ENCODE results near the gene NFASC. TPM values are rescaled to one million over a fixed set of nuclear protein-coding genes. Genes with fewer than 3 reads are reported as not detected.

Gene NFASC
- polyA plus RNA-seq, 3 donors, result 13.3 to 24.7 (median 13.9) TPM

DNA sequence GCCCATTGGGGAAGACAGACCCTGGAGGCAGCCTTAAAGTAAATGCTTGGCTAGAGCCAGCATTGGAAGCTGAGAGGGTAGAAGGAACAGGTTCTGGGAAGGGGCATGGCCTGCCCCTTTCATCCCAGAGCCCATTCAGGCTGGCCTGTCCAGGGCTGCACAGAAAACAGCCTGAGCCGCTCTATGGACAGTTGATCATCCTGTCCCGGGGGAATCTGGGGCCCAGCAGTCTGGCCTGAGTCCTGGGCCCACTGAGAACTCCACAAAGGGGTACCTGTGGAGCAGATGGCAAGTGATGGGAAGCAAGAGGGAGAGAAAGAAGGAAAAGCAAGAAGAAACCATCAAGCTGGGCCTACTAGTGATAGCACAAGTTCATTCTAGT, 200.4 kb downstream of the NFASC start:
- no peak for DNase-seq (ENCODE audit: low read depth in 3 of 3, low spot score in 2 of 3)

DNA sequence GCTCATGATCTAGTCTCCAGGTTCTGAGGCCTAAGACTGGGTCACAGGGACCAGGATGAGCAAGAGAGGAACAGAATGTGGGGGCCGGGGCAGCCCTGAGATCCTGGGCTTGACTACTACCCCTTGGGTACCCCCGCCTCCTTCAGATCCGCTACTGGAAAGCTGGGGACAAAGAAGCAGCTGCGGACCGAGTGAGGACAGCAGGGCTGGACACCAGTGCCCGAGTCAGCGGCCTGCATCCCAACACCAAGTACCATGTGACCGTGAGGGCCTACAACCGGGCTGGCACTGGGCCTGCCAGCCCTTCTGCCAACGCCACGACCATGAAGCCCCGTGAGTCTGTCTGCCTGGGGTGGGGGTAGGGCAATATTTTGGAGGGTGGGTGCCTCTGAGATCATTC, 201.1 kb downstream of the NFASC start:
- no peak for DNase-seq (ENCODE audit: low read depth in 3 of 3, low spot score in 2 of 3)

DNA sequence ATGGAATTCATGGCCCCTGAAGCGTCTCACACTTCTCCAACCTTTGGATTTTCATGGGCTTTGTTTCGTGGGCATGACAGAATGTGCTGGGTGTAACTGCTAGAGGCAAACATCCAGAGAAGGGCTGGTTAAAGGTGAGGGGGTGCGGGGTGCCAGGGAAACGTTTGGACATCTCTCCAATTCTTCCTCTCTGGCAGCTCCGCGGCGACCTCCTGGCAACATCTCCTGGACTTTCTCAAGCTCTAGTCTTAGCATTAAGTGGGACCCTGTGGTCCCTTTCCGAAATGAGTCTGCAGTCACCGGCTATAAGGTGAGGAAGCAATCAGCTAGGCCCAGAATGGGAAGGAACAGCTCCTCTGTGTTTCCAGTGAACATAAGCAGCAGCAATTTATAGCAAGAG, 201.6 kb downstream of the NFASC start:
- DNase-seq (ENCODE audit: low read depth in 3 of 3, low spot score in 2 of 3), result no peak

Other genes starting within 250 kb of the NFASC start
- gene LRRN2, start 185.1 kb upstream of the NFASC start, polyA plus RNA-seq (ENCODE audit: insufficient read length in 3 of 3), result 10 to 100 TPM; 10.6 to 10.7 (median 10.6) TPM
- under 1 TPM; 0.39 to 0.69 (median 0.65) TPM for gene CNTN2, start 172.3 kb downstream of the NFASC start, polyA plus RNA-seq (ENCODE audit: insufficient read length in 3 of 3)
- gene TMEM81, start 213.6 kb downstream of the NFASC start, polyA plus RNA-seq (ENCODE audit: insufficient read length in 3 of 3), result 1 to 10 TPM; 3.6 to 4.5 (median 3.9) TPM

All from right renal cortex interstitium (tissue), 3 donors.